NCI-H146 treated with DMSO at 0.1 percent for 48 hours (cell line): ENCODE results near the gene GALNT7.

Experiments used
- DNase-seq: peaks from one replicate; lab custom pipeline; 2025; ENCODE audit not compliant: unreplicated experiment; lab: John Stamatoyannopoulos, UW

GALNT7 gene

DNA sequence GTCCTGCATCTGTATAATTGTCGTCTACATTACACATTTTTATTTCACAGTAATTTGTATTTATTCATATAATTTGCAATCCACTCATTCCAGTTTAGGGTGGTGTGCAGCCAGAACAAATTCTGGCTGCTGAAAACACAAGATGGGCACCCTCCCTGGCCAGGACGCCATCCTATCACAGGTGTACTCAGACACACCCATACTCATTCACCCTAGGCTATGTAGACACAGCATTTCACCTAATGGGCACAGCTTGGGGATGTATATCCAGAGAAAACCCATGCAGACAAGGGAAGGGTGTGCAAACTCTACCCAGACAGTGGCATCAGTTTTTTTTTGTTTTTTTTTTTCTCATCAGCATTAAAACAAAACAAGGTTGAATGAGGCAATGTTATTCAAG is 92.4 kb downstream of the GALNT7 start:
- no peak for DNase-seq

DNA sequence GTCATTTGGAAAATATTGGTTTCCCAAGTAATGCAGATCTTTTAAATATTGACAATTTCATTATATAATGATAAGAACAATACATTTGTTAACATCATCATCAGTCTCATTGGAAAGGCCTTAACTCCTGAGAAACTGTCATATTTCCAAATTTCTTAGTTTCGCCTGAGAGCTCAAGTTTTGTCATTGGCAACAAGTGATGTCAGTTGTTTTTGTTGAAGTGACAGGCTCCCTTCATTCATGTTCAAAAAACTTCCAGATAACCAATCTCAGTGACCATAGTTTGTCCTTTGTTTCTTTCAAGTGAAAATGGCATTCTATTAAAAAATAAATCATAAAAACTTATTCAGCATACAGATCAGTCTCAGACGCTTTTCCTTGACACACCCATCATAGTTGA is 93.8 kb downstream of the GALNT7 start:
- no peak for DNase-seq

- DNase-seq = no peak
These were observed 95.6 kb downstream of the GALNT7 start for GRCh38 chr4:173264245-173264644.

GRCh38 chr4:173264684-173265185 is 96.1 kb downstream of the GALNT7 start:
- DNase-seq = peak; percentile 77

GRCh38 chr4:173265751-173266150 is 97.1 kb downstream of the GALNT7 start:
- no peak for DNase-seq

DNA sequence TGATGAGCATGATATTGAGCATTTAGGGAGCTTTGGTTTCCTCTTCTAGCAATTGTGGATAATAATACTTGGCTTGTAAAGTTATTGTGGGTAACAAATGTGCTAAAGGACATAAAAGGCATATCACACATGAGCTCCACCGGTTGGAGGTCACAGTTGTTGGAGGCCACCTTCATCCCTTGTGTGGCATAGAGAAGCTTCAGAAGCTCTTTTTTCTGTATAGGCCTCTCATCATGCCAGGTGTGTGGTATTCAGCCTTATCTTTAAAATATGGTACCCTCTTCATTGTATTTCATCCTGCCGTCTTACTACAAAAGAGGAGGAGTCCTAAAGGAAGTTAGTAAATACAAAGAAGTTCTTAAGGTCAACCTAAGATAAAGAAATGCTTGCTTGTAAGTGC is 99.1 kb downstream of the GALNT7 start:
- DNase-seq = no peak

DNA sequence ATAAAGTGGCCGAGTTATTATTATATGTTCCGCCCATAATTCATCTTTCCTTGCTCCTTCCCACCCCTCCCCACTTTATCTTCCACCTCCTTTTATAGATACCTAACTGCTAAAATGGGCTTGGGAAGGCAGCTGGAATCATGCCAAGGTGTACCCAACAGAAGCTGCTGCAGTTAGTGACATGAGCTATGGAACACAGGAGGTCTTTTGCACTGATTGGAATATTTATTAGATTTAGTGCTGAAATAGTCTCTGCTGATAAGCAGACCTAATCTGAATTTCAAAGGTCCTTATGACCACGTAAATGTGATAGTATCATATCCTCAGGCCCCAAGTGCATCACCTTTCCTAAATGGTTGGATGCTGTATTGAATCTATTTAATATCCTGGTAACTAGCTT is 100.7 kb downstream of the GALNT7 start:
- no peak for DNase-seq

DNA sequence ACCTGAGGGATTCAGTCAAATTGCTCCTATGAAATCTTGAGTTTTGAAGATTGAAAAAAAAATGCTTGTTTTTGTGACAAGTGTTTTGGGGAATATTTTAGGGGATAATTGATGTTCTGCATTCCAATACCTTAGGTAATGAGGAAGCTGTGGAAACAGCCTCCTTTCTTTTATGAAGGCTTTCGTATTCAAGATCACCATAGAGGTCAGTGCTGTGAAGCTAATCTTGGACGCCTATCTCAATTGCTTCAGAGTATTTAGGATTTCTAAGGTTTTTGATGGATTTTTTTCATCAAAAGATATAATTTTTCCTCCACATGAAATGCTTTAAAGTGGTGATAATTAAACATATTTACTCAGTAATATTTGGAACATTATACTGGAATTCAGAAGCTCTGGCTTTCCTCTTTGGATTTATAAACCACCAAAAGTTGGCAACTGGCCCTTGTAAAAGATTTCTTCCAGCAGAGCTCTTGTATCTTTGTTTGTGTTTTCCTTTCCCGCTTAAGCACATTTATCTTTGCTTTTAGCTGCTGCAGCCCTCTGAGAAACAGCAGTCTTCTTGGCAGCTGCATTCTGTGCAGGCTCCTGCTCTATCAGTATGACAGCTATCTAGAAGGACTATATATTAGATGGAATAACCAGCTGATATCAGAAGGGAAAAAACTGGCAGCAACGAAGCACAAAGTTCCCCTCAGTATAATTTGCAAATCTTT is 101.9 kb downstream of the GALNT7 start:
- no peak for DNase-seq

- no peak for DNase-seq
These were observed 103.7 kb downstream of the GALNT7 start for GRCh38 chr4:173272314-173272713.

DNA sequence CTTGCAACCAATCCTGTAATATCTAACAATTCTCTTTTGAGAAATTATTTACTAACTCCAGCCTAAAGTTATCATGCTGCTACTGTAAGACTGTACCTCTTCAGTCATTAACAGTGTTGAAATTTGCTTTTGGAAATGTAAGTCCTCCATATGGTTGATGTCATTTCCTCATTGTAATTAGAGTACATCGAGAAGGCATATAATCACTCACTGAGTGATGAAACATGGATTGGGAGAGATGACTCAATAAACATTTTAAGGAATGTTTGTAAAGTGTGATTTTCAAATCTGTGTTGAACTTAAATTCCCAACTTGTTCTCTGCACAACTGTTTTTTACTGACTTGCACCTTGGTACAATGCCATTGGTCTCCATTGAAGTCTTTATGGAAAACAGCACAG is 104.4 kb downstream of the GALNT7 start:
- DNase-seq = no peak

DNA sequence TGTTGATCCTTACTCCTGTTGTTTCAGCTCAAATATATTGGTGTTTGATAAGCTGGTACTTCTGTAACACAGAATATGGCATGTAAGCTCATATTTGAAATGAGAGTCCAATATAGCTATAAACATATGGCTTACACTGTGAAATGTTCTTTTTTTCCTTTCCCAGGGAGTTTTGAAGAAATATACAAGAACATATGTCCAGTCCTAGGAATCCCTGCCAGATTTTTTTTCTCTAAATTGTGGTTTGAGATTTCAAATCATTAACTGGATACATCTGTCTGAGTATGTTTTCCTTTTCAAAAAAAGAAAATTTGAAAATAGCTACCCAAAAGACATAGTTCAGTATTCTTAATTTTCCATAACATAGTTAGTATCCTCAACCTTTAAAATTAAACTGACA is 105.3 kb downstream of the GALNT7 start:
- no peak for DNase-seq

GRCh38 chr4:173274744-173275143 is 106.1 kb downstream of the GALNT7 start:
- no peak for DNase-seq

- DNase-seq = no peak
These were observed 106.5 kb downstream of the GALNT7 start for GRCh38 chr4:173275150-173275549.

DNA sequence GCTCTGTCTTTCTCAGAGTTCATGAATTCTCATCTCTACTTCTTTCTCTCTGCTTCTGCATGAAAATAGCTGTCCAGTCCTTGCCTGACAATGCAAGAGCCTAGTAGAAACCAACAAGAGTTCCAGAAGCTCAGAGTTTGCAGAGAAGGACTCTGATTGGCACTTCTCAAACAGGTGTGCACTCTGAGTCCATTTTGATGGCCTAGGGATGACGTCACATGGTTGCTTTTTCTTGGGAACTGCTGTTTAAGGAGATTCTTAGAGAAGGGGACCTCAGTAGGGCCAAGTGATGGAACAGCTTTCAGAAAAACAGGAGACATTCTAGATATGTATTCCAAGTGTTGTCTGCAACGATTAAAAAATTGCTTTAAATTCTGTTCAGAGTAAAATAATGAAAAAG is 108.7 kb downstream of the GALNT7 start:
- DNase-seq = no peak

GRCh38 chr4:173280998-173281397 is 112.4 kb downstream of the GALNT7 start:
- DNase-seq = no peak

DNA sequence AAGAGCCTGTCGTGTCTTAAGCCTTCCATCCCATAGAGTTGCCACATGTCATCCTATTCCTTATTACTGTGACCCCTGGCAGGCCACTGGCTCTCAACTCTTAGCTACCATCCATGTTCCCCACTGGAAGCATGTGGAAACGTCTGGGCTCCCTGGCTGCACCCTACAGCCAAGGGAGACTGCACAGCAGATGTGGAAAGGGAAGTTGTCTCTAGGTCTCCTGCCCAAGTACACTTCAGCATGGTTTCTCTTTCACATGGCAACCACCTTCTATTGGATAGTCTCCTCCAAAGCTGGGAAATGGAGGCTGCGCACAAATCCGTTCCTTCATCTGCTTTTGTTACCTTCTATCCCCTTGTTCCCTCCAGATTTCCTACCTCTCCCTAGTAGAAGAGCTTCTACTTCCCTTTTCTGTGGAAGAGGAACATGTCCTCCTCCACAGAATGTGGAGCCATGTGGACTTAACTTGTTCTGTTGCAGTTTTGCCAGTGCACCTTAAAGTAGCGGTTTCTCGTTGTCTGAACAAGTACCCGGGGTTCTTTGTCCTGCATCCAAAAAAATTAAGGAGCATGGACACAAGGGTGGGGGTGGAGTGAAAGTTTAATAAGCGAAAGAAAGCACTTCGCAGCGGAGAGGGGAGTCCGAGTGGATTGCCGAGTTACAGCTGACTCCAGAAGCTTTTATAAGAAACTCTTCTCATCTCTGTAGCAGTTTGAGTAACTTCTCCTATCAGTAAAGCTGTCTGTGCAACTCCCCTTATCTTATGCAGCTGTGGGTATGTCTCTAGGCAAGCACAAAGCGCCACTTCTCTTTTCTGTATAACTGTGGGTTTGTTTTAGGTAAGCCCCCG is 113.0 kb downstream of the GALNT7 start:
- DNase-seq = no peak

GRCh38 chr4:173282256-173282562 is 113.6 kb downstream of the GALNT7 start:
- no peak for DNase-seq

GRCh38 chr4:173282626-173283025 is 114.0 kb downstream of the GALNT7 start:
- no peak for DNase-seq

- no peak for DNase-seq
These were observed 115.9 kb downstream of the GALNT7 start for GRCh38 chr4:173284463-173284862.

- DNase-seq = no peak
These were observed 118.9 kb downstream of the GALNT7 start for GRCh38 chr4:173287486-173287885.

GRCh38 chr4:173288296-173288695 is 119.7 kb downstream of the GALNT7 start:
- no peak for DNase-seq

GRCh38 chr4:173288698-173289352 is 120.2 kb downstream of the GALNT7 start:
- DNase-seq = no peak
